A549 (cell line): ENCODE results near the gene SEC63.

Experiments
- CHD2 ChIP-seq: fragments of 150-350 bp; IDR thresholded peaks from 2 replicates; pipeline ENCODE4 v1.6.1; 2014; ENCODE audit warnings: low read length; ENCODE audit not compliant: partially characterized antibody
- CHD4 ChIP-seq: fragments of 200-600 bp; sonication (generic); IDR thresholded peaks from 2 replicates; pipeline ENCODE4 v1.6.1; 2016; ENCODE audit warnings: antibody characterized with exemption, mild to moderate bottlenecking, borderline replicate concordance
- MAX ChIP-seq: IDR thresholded peaks from 2 replicates; pipeline ENCODE4 v1.6.1; 2012
- MYC ChIP-seq: IDR thresholded peaks from 2 replicates; pipeline ENCODE4 v1.6.1; 2012; ENCODE audit warnings: mild to moderate bottlenecking, inconsistent platforms, low read length, improper control_type of control experiment, borderline replicate concordance
- POLR2A ChIP-seq: IDR thresholded peaks from 2 replicates; pipeline ENCODE4 v1.6.1; 2012; ENCODE audit warnings: mild to moderate bottlenecking, low read length
- POLR2AphosphoS2 ChIP-seq: conservative IDR thresholded peaks from 2 replicates; pipeline ENCODE4 v1.6.1; 2012; ENCODE audit warnings: low read length, improper control_type of control experiment, inconsistent platforms
- RARB ChIP-seq: fragments of 250-450 bp; sonication (Bioruptor Pico); IDR thresholded peaks from 2 replicates; pipeline ENCODE4 v1.8.0; 2021; ENCODE audit warnings: mild to moderate bottlenecking, moderate library complexity
- TF ChIP-seq, protein P1 (sequence below): fragments of >200 bp; sonication (Bioruptor Twin); formaldehyde crosslinking; IDR thresholded peaks from 3 replicates; pipeline ENCODE4 v1.5.1; 2016
- TF ChIP-seq, protein P2 (sequence below): fragments of 200-600 bp; sonication (generic); IDR thresholded peaks from 2 replicates; pipeline ENCODE4 v1.6.1; 2016; ENCODE audit warnings: antibody characterized with exemption, mild to moderate bottlenecking, moderate library complexity

- TF ChIP-seq RARB (no peak), POLR2A (no peak), POLR2AphosphoS2 (no peak), CHD4 (no peak), MAX (no peak), MYC (no peak), CHD2 (no peak)
- TF ChIP-seq, protein P1, sequence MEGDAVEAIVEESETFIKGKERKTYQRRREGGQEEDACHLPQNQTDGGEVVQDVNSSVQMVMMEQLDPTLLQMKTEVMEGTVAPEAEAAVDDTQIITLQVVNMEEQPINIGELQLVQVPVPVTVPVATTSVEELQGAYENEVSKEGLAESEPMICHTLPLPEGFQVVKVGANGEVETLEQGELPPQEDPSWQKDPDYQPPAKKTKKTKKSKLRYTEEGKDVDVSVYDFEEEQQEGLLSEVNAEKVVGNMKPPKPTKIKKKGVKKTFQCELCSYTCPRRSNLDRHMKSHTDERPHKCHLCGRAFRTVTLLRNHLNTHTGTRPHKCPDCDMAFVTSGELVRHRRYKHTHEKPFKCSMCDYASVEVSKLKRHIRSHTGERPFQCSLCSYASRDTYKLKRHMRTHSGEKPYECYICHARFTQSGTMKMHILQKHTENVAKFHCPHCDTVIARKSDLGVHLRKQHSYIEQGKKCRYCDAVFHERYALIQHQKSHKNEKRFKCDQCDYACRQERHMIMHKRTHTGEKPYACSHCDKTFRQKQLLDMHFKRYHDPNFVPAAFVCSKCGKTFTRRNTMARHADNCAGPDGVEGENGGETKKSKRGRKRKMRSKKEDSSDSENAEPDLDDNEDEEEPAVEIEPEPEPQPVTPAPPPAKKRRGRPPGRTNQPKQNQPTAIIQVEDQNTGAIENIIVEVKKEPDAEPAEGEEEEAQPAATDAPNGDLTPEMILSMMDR = no peak
- TF ChIP-seq, protein P2, sequence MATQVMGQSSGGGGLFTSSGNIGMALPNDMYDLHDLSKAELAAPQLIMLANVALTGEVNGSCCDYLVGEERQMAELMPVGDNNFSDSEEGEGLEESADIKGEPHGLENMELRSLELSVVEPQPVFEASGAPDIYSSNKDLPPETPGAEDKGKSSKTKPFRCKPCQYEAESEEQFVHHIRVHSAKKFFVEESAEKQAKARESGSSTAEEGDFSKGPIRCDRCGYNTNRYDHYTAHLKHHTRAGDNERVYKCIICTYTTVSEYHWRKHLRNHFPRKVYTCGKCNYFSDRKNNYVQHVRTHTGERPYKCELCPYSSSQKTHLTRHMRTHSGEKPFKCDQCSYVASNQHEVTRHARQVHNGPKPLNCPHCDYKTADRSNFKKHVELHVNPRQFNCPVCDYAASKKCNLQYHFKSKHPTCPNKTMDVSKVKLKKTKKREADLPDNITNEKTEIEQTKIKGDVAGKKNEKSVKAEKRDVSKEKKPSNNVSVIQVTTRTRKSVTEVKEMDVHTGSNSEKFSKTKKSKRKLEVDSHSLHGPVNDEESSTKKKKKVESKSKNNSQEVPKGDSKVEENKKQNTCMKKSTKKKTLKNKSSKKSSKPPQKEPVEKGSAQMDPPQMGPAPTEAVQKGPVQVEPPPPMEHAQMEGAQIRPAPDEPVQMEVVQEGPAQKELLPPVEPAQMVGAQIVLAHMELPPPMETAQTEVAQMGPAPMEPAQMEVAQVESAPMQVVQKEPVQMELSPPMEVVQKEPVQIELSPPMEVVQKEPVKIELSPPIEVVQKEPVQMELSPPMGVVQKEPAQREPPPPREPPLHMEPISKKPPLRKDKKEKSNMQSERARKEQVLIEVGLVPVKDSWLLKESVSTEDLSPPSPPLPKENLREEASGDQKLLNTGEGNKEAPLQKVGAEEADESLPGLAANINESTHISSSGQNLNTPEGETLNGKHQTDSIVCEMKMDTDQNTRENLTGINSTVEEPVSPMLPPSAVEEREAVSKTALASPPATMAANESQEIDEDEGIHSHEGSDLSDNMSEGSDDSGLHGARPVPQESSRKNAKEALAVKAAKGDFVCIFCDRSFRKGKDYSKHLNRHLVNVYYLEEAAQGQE = no peak
Measured at GRCh38 chr6:107972413-107973096, 14.5 kb upstream of the SEC63 start.
